HL-60 (cell line): Measurements from ENCODE around the gene AGBL4.

ENCODE experiments used
- CTCF ChIP-seq: IDR thresholded peaks from one replicate; pipeline ENCODE4 v1.5.1; 2011; ENCODE audit warnings: low read length, control low read depth, inconsistent platforms; ENCODE audit not compliant: insufficient read depth
- POLR2AphosphoS5 ChIP-seq: IDR thresholded peaks from 2 replicates; pipeline ENCODE4 v1.6.1; 2012; ENCODE audit warnings: low read depth

- TF ChIP-seq CTCF (no peak), POLR2AphosphoS5 (no peak)
These were observed 1136.0 kb downstream of the AGBL4 start for GRCh38 chr1:48887796-48888195.
